Caco-2 (cell line): ENCODE results near the gene NUP205. TPM values are rescaled to one million over a fixed set of nuclear protein-coding genes. Genes with fewer than 3 reads are reported as not detected.

Experiments used
- BruUV-seq: library from RNA; stranded (reverse); fragments of 400-500 nt; replicated peaks from 2 replicates; lab custom pipeline; 2021; lab: Mats Ljungman, UMichigan
- CTCF ChIA-PET: fragments of 300-600 bp; sonication (Branson Sonifier 250); formaldehyde crosslinking; loops from one replicate; lab custom pipeline; 2022; ENCODE audit warnings: antibody characterized with exemption; lab: Charles Lee
- POLR2A ChIA-PET: fragments of 300-600 bp; sonication (Branson Sonifier 250); formaldehyde crosslinking; loops from one replicate; lab custom pipeline; 2022; ENCODE audit warnings: antibody characterized with exemption; lab: Charles Lee
- DNase-seq, 2 experiments: peaks; one replicate each; pipeline versions ENCODE4 v3.0.0 to v3.0.0-alpha.2; 2020 to 2022
- H3K27me3 ChIP-seq: replicated peaks from 2 replicates; pipeline ENCODE4 v1.6.0; 2011; ENCODE audit warnings: low read length; ENCODE audit not compliant: control insufficient read depth, insufficient read depth
- H3K36me3 ChIP-seq: 2 replicates; pipeline ENCODE4 v1.5.1; 2011; ENCODE audit warnings: low read length; ENCODE audit not compliant: control insufficient read depth, insufficient read depth
- H3K4me1 ChIP-seq: fragments of 250-450 bp; sonication (Bioruptor Pico); 2 replicates; pipeline ENCODE4 v1.5.1; 2020; ENCODE audit warnings: mild to moderate bottlenecking
- H3K4me3 ChIP-seq: 2 replicates; pipeline ENCODE4 v1.5.1; 2011; ENCODE audit warnings: low read depth, mild to moderate bottlenecking, control low read depth, low read length
- H3K9me3 ChIP-seq: fragments of 250-450 bp; sonication (Bioruptor Pico); 2 replicates; pipeline ENCODE4 v1.5.1; 2020; ENCODE audit warnings: mild to moderate bottlenecking, moderate library complexity
- H3K27ac Mint-ChIP-seq: one replicate; pipeline ENCODE4 v1.8.0; 2022; ENCODE audit warnings: mixed read lengths; ENCODE audit not compliant: unreplicated experiment
- H3K27me3 Mint-ChIP-seq: one replicate; pipeline ENCODE4 v1.8.0; 2022; ENCODE audit warnings: mixed read lengths; ENCODE audit not compliant: insufficient read depth, unreplicated experiment
- H3K36me3 Mint-ChIP-seq: one replicate; pipeline ENCODE4 v1.8.0; 2022; ENCODE audit warnings: mild to moderate bottlenecking, mixed read lengths; ENCODE audit not compliant: insufficient read depth, unreplicated experiment
- H3K4me1 Mint-ChIP-seq: one replicate; pipeline ENCODE4 v1.8.0; 2022; ENCODE audit warnings: low read depth, mixed read lengths; ENCODE audit not compliant: unreplicated experiment
- H3K4me3 Mint-ChIP-seq: one replicate; pipeline ENCODE4 v1.8.0; 2022; ENCODE audit warnings: mild to moderate bottlenecking, moderate library complexity, mixed read lengths; ENCODE audit not compliant: unreplicated experiment
- H3K9me3 Mint-ChIP-seq: one replicate; pipeline ENCODE4 v1.8.0; 2022; ENCODE audit warnings: mixed read lengths; ENCODE audit not compliant: unreplicated experiment
- CTCF ChIP-seq, 2 experiments: fragments of 200-600 bp in 1 of 2; IDR thresholded peaks; 1 replicate in 1 of 2; 2 replicates in 1 of 2; pipeline versions ENCODE4 v1.5.1 to v1.8.0; 2011 to 2022; ENCODE audit warnings: antibody characterized with exemption in 1 of 2, control low read depth in 1 of 2, inconsistent platforms in 1 of 2, low read depth in 1 of 2, low read length in 1 of 2, mild to moderate bottlenecking in 1 of 2, moderate library complexity in 1 of 2; ENCODE audit not compliant: insufficient read depth in 1 of 2, severe bottlenecking in 1 of 2, unreplicated experiment in 1 of 2
- intact Hi-C: fragments of 100-400 bp; cut with micrococcal nuclease; formaldehyde crosslinking; loops from one replicate; pipeline ENCODE4 v1.10.0; 2022; ENCODE audit not compliant: unreplicated experiment
- total RNA-seq: library from RNA; stranded (reverse); gene quantifications from 2 replicates; pipeline ENCODE4 v1.2.3, GENCODE V29; 2022

The NUP205 gene
- total RNA-seq, 1 experiment from 2014 or later, result 115 TPM

DNA sequence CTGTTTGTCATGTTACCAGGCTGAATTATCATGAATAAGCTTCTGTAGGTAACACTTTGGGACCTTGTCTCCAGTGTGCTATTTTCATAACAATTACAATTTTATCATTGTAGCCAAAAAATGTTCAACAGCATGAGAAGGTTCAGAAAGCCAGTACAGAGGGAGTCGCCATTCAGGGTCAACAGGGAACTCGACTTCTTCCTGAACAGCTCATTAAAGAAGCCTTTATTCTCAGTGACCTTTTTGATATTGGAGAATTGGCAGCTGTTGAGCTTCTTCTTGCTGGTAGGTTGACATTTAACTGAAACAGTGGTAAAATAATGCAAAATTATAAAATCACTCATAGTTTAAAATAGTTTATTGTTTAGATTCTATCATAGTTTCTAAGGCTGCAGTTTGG lies 15.8 kb downstream of the NUP205 start:
- H3K4me3 ChIP-seq, result no peak overlapping the region
- peaks cover 79% of the 10 kb centered on the region for H3K36me3 Mint-ChIP-seq
- no TSS peak for BruUV-seq
- no peaks in the 10 kb centered on the region for H3K4me1 ChIP-seq
- no peak overlapping the region for H3K27ac Mint-ChIP-seq
- no peaks in the 10 kb centered on the region for H3K4me1 Mint-ChIP-seq
- no peaks in the 10 kb centered on the region for H3K27me3 ChIP-seq
- no peak for TF ChIP-seq CTCF (IDR thresholded peaks at IDR 0.05; ENCODE audit: insufficient read depth in 1 of 2, low read depth in 1 of 2, low read length in 1 of 2, severe bottlenecking in 1 of 2, unreplicated experiment in 1 of 2)
- no peak overlapping the region for H3K4me3 Mint-ChIP-seq
- ChIA-PET POLR2A (no interaction called here), CTCF (no interaction called here)
- intact Hi-C loops, result no loop called here
- DNase-seq, result no peak
- H3K27me3 Mint-ChIP-seq, result no peaks in the 10 kb centered on the region
- H3K9me3 ChIP-seq, result no peaks in the 10 kb centered on the region
- no peaks in the 10 kb centered on the region for H3K9me3 Mint-ChIP-seq
- no peaks in the 10 kb centered on the region; the same call in 1 of the 2 replicates for H3K36me3 ChIP-seq

- no TSS peak for BruUV-seq
- H3K4me1 Mint-ChIP-seq, result no peaks in the 10 kb centered on the region
- H3K4me3 Mint-ChIP-seq, result no peak overlapping the region
- no peaks in the 10 kb centered on the region for H3K27me3 Mint-ChIP-seq
- no peaks in the 10 kb centered on the region; the same call in 1 of the 2 replicates for H3K36me3 ChIP-seq
- no peaks in the 10 kb centered on the region for H3K27me3 ChIP-seq
- DNase-seq, result no peak
- no peak for TF ChIP-seq CTCF (IDR thresholded peaks at IDR 0.05; ENCODE audit: insufficient read depth in 1 of 2, low read depth in 1 of 2, low read length in 1 of 2, severe bottlenecking in 1 of 2, unreplicated experiment in 1 of 2)
- H3K4me3 ChIP-seq, result no peak overlapping the region
- POLR2A ChIA-PET, result no interaction called here
- intact Hi-C loops, result no loop called here
- no peak overlapping the region for H3K27ac Mint-ChIP-seq
- H3K4me1 ChIP-seq, result no peaks in the 10 kb centered on the region
- CTCF ChIA-PET, result no interaction called here
- H3K36me3 Mint-ChIP-seq, result peaks cover 84% of the 10 kb centered on the region
- H3K9me3 ChIP-seq, result no peaks in the 10 kb centered on the region
- H3K9me3 Mint-ChIP-seq, result no peaks in the 10 kb centered on the region
Measured at GRCh38 chr7:135575296-135575695, 17.6 kb downstream of the NUP205 start.

DNA sequence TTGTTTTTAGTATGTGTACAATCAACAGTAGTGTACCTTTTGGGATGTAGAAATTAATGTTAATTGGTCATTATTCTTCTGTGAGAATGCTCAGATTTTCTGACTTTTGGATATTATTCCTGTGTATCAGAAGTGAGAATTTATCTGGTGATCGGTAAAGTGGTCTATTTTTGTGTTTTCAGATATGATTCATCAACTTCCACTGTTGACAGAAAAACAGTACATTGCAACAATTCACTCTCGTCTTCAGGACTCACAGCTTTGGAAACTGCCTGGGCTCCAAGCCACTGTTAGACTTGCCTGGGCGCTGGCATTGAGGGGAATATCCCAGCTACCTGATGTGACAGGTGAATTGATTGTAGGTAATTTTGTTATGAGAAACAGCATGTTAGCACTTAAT lies 20.9 kb downstream of the NUP205 start:
- intact Hi-C loops, result no loop called here
- peaks cover 87% of the 10 kb centered on the region for H3K36me3 Mint-ChIP-seq
- ChIA-PET CTCF (no interaction called here), POLR2A (no interaction called here)
- no peaks in the 10 kb centered on the region for H3K9me3 ChIP-seq
- no peaks in the 10 kb centered on the region for H3K27me3 ChIP-seq
- no peak overlapping the region for H3K27ac Mint-ChIP-seq
- H3K4me1 Mint-ChIP-seq, result no peaks in the 10 kb centered on the region
- no peak for TF ChIP-seq CTCF (IDR thresholded peaks at IDR 0.05; ENCODE audit: insufficient read depth in 1 of 2, low read depth in 1 of 2, low read length in 1 of 2, severe bottlenecking in 1 of 2, unreplicated experiment in 1 of 2)
- no peak overlapping the region for H3K4me3 ChIP-seq
- no peaks in the 10 kb centered on the region; the same call in 1 of the 2 replicates for H3K36me3 ChIP-seq
- no peak for DNase-seq
- no peaks in the 10 kb centered on the region for H3K9me3 Mint-ChIP-seq
- H3K4me1 ChIP-seq, result no peaks in the 10 kb centered on the region
- BruUV-seq, result no TSS peak
- H3K4me3 Mint-ChIP-seq, result no peak overlapping the region
- no peaks in the 10 kb centered on the region for H3K27me3 Mint-ChIP-seq
